ENCODE measurements around the gene NPAS2.

NPAS2 gene

DNA sequence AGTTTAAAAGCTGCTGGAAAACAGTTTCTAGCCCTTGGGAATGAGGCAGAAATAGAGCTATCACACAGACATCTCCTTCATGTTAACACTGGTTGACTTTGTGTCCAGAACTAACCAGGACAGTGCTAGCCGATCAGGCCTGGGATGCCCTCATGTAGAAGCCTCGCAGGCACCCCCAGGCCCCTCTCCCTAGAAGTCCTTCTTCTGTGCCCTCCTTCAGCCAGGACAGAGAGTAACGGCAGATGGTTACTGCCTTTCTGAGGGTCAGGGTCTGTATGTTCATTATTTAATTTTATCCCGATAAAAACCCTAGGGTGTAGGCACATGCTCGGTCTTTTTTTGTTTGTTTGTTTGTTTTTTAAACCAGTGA is 171.4 kb downstream of the NPAS2 start:
- Histone ChIP-seq H3K79me2 (ENCODE audit: control insufficient read depth, insufficient read depth, low read length, poor library complexity) (no peaks in the 10 kb centered on the region), H3K4ac (ENCODE audit: low read depth, low read length) (no peak overlapping the region)

DNA sequence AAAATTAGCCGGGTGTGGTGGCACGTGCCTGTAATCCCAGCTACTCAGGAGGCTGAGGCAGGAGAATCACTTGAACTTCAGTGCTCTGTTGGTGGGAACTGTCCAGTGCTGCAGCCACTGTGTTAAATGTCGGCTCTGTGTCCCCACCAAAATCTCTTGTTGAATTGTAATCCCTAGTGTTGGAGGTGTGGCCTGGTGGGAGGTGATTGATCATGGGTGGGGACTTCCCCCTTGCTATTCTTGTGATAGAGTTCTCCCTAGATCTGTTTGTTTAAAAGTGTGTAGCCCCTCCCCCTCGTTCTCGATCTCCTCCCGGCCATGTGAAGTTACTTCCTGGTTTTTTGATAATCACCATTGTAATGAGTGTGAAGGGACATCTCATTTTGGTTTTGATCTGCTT is 172.3 kb downstream of the NPAS2 start:
- Histone ChIP-seq H3K18ac (ENCODE audit: low read length) (no peak overlapping the region), H3K4ac (ENCODE audit: low read depth, low read length) (no peak overlapping the region), H4K12ac (ENCODE audit: low read depth, low read length) (no peak overlapping the region), H3K27me3 (ENCODE audit: insufficient read depth, low read length) (no peaks in the 10 kb centered on the region), H3K4me1 (ENCODE audit: control insufficient read depth in 1 of 2, insufficient read depth in 2 of 2, low read length in 2 of 2) (peaks cover 3 to 5% of the 10 kb centered on the region in 2 experiments), H4K91ac (ENCODE audit: low read depth, low read length) (no peak overlapping the region), H3K9me3 (ENCODE audit: insufficient read depth, low read depth, low read length) (no peaks in the 10 kb centered on the region), H2BK120ac (ENCODE audit: insufficient read depth, low read length, poor library complexity) (no peak overlapping the region), H2BK5ac (ENCODE audit: low read depth, low read length, poor library complexity) (no peak overlapping the region), H3K9ac (ENCODE audit: low read length) (no peak overlapping the region), H2AFZ (ENCODE audit: insufficient read depth, low read length, poor library complexity) (no peak overlapping the region), H3K79me2 (ENCODE audit: control insufficient read depth, insufficient read depth, low read length, poor library complexity) (no peaks in the 10 kb centered on the region), H3K23ac (ENCODE audit: low read length) (no peak overlapping the region), H2BK12ac (ENCODE audit: low read length) (no peak overlapping the region), H3K14ac (ENCODE audit: low read length) (no peak overlapping the region), H3K79me1 (ENCODE audit: low read length) (no peaks in the 10 kb centered on the region), H2AK5ac (ENCODE audit: low read length) (no peak overlapping the region), H3K4me3 (ENCODE audit: low read depth, low read length) (no peak overlapping the region), H3K27ac (ENCODE audit: low read depth, low read length) (no peak overlapping the region), H3K4me2 (ENCODE audit: low read length) (no peak overlapping the region), H3K36me3 (ENCODE audit: control insufficient read depth in 1 of 2, insufficient read depth in 2 of 2, low read length in 2 of 2) (no peaks in the 10 kb centered on the region), H4K8ac (ENCODE audit: low read depth, low read length) (no peak overlapping the region)
- no CpG with 5 or more reads among the region's 6 CpGs for WGBS (ENCODE audit: extremely low coverage, insufficient coverage, insufficient read length)
- DNase-seq: no peak

More for the DNA sequence above, 171.4 kb downstream of the NPAS2 start:
- Histone ChIP-seq H2BK120ac (ENCODE audit: insufficient read depth, low read length, poor library complexity) (no peak overlapping the region), H4K8ac (ENCODE audit: low read depth, low read length) (no peak overlapping the region), H3K9me3 (ENCODE audit: insufficient read depth, low read depth, low read length) (no peaks in the 10 kb centered on the region), H3K27me3 (ENCODE audit: insufficient read depth, low read length) (no peaks in the 10 kb centered on the region), H2AK5ac (ENCODE audit: low read length) (no peak overlapping the region), H3K9ac (ENCODE audit: low read length) (no peak overlapping the region), H3K14ac (ENCODE audit: low read length) (no peak overlapping the region), H2BK12ac (ENCODE audit: low read length) (no peak overlapping the region), H2BK5ac (ENCODE audit: low read depth, low read length, poor library complexity) (no peak overlapping the region), H3K36me3 (ENCODE audit: control insufficient read depth in 1 of 2, insufficient read depth in 2 of 2, low read length in 2 of 2) (no peaks in the 10 kb centered on the region), H4K91ac (ENCODE audit: low read depth, low read length) (no peak overlapping the region), H3K4me2 (ENCODE audit: low read length) (no peak overlapping the region), H3K4me3 (ENCODE audit: low read depth, low read length) (no peak overlapping the region), H3K18ac (ENCODE audit: low read length) (no peak overlapping the region), H3K79me1 (ENCODE audit: low read length) (no peaks in the 10 kb centered on the region), H3K4me1 (ENCODE audit: control insufficient read depth in 1 of 2, insufficient read depth in 2 of 2, low read length in 2 of 2) (peaks cover 3 to 5% of the 10 kb centered on the region in 2 experiments), H3K27ac (ENCODE audit: low read depth, low read length) (no peak overlapping the region), H2AFZ (ENCODE audit: insufficient read depth, low read length, poor library complexity) (no peak overlapping the region), H3K23ac (ENCODE audit: low read length) (no peak overlapping the region), H4K12ac (ENCODE audit: low read depth, low read length) (no peak overlapping the region)
- no CpG with 5 or more reads among the region's 5 CpGs for WGBS (ENCODE audit: extremely low coverage, insufficient coverage, insufficient read length)
- DNase-seq: no peak

DNA sequence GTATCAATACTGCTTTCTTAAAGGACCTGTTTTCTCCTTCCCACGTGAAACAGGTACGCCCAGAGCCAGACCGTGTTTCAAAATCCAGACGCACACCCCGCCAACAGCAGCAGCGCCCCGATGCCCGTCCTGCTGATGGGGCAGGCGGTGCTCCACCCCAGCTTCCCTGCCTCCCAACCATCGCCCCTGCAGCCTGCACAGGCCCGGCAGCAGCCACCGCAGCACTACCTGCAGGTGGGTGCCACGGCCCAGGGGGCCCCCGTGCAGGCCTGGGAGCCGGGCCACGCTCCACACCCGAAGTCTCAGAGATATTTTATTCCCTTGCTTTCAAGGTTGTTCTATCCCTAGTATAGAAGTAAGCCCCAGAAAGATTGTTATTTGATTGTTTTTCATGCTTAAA is 173.4 kb downstream of the NPAS2 start:
- no peak overlapping the region for H3K14ac ChIP-seq (ENCODE audit: low read length)
- H3K23ac ChIP-seq (ENCODE audit: low read length): no peak overlapping the region
- no peak overlapping the region for H2AFZ ChIP-seq (ENCODE audit: insufficient read depth, low read length, poor library complexity)
- H2BK5ac ChIP-seq (ENCODE audit: low read depth, low read length, poor library complexity): no peak overlapping the region
- H4K12ac ChIP-seq (ENCODE audit: low read depth, low read length): no peak overlapping the region
- H2BK120ac ChIP-seq (ENCODE audit: insufficient read depth, low read length, poor library complexity): no peak overlapping the region
- H3K79me2 ChIP-seq (ENCODE audit: control insufficient read depth, insufficient read depth, low read length, poor library complexity): no peaks in the 10 kb centered on the region
- no peak overlapping the region for H3K18ac ChIP-seq (ENCODE audit: low read length)
- no peaks in the 10 kb centered on the region for H3K27me3 ChIP-seq (ENCODE audit: insufficient read depth, low read length)
- H3K27ac ChIP-seq (ENCODE audit: low read depth, low read length): no peak overlapping the region
- no peak for DNase-seq
- H3K4me3 ChIP-seq (ENCODE audit: low read depth, low read length): no peak overlapping the region
- no peak overlapping the region for H2AK5ac ChIP-seq (ENCODE audit: low read length)
- H3K4me2 ChIP-seq (ENCODE audit: low read length): no peak overlapping the region
- no peaks in the 10 kb centered on the region for H3K36me3 ChIP-seq (ENCODE audit: control insufficient read depth in 1 of 2, insufficient read depth in 2 of 2, low read length in 2 of 2)
- no peak overlapping the region for H3K4ac ChIP-seq (ENCODE audit: low read depth, low read length)
- no CpG with 5 or more reads among the region's 17 CpGs for WGBS (ENCODE audit: extremely low coverage, insufficient coverage, insufficient read length)
- no peak overlapping the region for H4K8ac ChIP-seq (ENCODE audit: low read depth, low read length)
- H3K79me1 ChIP-seq (ENCODE audit: low read length): no peaks in the 10 kb centered on the region
- H3K9me3 ChIP-seq (ENCODE audit: insufficient read depth, low read depth, low read length): no peaks in the 10 kb centered on the region
- no peak overlapping the region for H4K91ac ChIP-seq (ENCODE audit: low read depth, low read length)
- no peak overlapping the region for H2BK12ac ChIP-seq (ENCODE audit: low read length)
- H3K4me1 ChIP-seq (ENCODE audit: control insufficient read depth in 1 of 2, insufficient read depth in 2 of 2, low read length in 2 of 2): peaks cover 3 to 5% of the 10 kb centered on the region in 2 experiments
- H3K9ac ChIP-seq (ENCODE audit: low read length): no peak overlapping the region

DNA sequence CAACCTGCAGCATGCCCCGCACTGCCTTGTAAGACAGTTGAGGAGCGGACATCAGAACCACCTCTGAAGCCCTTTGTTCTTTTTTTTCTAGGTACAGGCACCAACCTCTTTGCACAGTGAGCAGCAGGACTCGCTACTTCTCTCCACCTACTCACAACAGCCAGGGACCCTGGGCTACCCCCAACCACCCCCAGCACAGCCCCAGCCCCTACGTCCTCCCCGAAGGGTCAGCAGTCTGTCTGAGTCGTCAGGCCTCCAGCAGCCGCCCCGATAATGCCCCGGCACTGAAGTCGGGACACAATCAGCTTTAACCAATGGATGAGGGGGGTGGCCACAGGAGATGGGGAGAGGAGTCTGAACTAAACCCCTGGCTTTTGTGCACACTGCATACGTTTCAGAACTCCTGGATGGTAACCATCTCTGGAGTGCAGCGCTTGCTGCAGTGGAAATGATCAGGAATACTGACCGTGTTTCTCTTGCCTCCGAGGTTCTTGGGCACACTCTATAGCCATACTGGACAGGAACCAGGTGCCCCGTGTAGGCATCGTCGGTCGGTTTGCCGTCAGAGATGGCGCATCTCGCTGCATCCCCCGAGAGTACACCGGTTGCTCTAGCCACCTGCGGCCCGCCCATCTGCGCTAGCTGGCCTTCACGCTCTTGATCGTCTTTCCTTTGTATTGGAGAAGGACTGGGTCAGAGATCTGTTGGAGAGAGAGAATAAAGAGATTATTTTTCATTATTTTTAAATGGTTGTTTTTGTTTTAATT is 175.6 kb downstream of the NPAS2 start:
- H2AK5ac ChIP-seq (ENCODE audit: low read length): no peak overlapping the region
- no CpG with 5 or more reads among the region's 28 CpGs for WGBS (ENCODE audit: extremely low coverage, insufficient coverage, insufficient read length)

More for the DNA sequence above, 175.6 kb downstream of the NPAS2 start:
- no peak overlapping the region for H2BK12ac ChIP-seq (ENCODE audit: low read length)
- no peaks in the 10 kb centered on the region for H3K9me3 ChIP-seq (ENCODE audit: insufficient read depth, low read depth, low read length)
- peaks cover 0 to 5% of the 10 kb centered on the region in 2 experiments for H3K4me1 ChIP-seq (ENCODE audit: control insufficient read depth in 1 of 2, insufficient read depth in 2 of 2, low read length in 2 of 2)
- no peak overlapping the region for H3K18ac ChIP-seq (ENCODE audit: low read length)
- no peak overlapping the region for H2BK120ac ChIP-seq (ENCODE audit: insufficient read depth, low read length, poor library complexity)
- H3K4ac ChIP-seq (ENCODE audit: low read depth, low read length): no peak overlapping the region
- no peak overlapping the region for H3K23ac ChIP-seq (ENCODE audit: low read length)
- no peak overlapping the region for H3K4me2 ChIP-seq (ENCODE audit: low read length)
- H4K8ac ChIP-seq (ENCODE audit: low read depth, low read length): no peak overlapping the region
- H4K91ac ChIP-seq (ENCODE audit: low read depth, low read length): no peak overlapping the region
- no peaks in the 10 kb centered on the region for H3K27me3 ChIP-seq (ENCODE audit: insufficient read depth, low read length)
- H2AFZ ChIP-seq (ENCODE audit: insufficient read depth, low read length, poor library complexity): no peak overlapping the region
- H3K9ac ChIP-seq (ENCODE audit: low read length): peak overlapping the region; percentile 63
- H3K79me1 ChIP-seq (ENCODE audit: low read length): no peaks in the 10 kb centered on the region
- no peak overlapping the region for H3K27ac ChIP-seq (ENCODE audit: low read depth, low read length)
- H3K36me3 ChIP-seq (ENCODE audit: control insufficient read depth in 1 of 2, insufficient read depth in 2 of 2, low read length in 2 of 2): no peaks in the 10 kb centered on the region
- H3K4me3 ChIP-seq (ENCODE audit: low read depth, low read length): no peak overlapping the region
- H2BK5ac ChIP-seq (ENCODE audit: low read depth, low read length, poor library complexity): no peak overlapping the region
- no peaks in the 10 kb centered on the region for H3K79me2 ChIP-seq (ENCODE audit: control insufficient read depth, insufficient read depth, low read length, poor library complexity)
- H3K14ac ChIP-seq (ENCODE audit: low read length): no peak overlapping the region
- H4K12ac ChIP-seq (ENCODE audit: low read depth, low read length): no peak overlapping the region
- no peak for DNase-seq
